Pancreas (tissue), 10 donors: ENCODE results near the gene ATG9B. TPM values are rescaled to one million over a fixed set of nuclear protein-coding genes. Genes with fewer than 3 reads are reported as not detected.

Experiments used
- ATAC-seq, 4 donors: fragments of 200-7000 bp; cut with Tn5 transposase; one replicate each; pipeline versions ENCODE4 v1.8.0 to v1.9.1; 2020; ENCODE audit warnings: mild to moderate bottlenecking in 4 of 4, moderate library complexity in 4 of 4
- DNase-seq, 6 donors: peaks; one replicate each; pipeline ENCODE4 v3.0.0-alpha.2; 2020
- FAIRE-seq: peaks from 2 replicates; lab custom pipeline; 2012; peaks lifted over from hg19 to GRCh38; lab: Jason Lieb, UNC
- H3K27ac ChIP-seq, 4 donors: fragments of 200-600 bp; sonication (generic); 1 replicate in 3 of 4; 2 replicates in 1 of 4; pipeline versions ENCODE4 v1.5.0 to v1.8.0; 2020
- H3K27me3 ChIP-seq, 4 donors: fragments of 200-600 bp; one replicate each; pipeline ENCODE4 v1.8.0; 2021
- H3K36me3 ChIP-seq, 3 donors: fragments of 200-600 bp; sonication (generic) in 1 of 3; one replicate each; pipeline versions ENCODE4 v1.5.0 to v1.8.0; 2020 to 2021
- H3K4me1 ChIP-seq, 3 donors: fragments of 200-600 bp; one replicate each; pipeline ENCODE4 v1.8.0; 2021
- H3K4me3 ChIP-seq, 4 donors: fragments of 200-600 bp; sonication (generic) in 2 of 4; one replicate each; pipeline versions ENCODE4 v1.5.0 to v1.8.0; 2020 to 2021
- H3K9me3 ChIP-seq, 4 donors: fragments of 200-600 bp; one replicate each; pipeline ENCODE4 v1.8.0; 2021
- WGBS, 2 donors: extraction: QIAGEN DNeasy Blood & Tissue Kit; methylation state at CpG; one replicate each; pipeline ENCODE4 v1.1.7; 2013; 5-methylcytosine and 5-hydroxymethylcytosine counted together
- intact Hi-C, 3 donors: fragments of 100-400 bp; cut with DNase I; formaldehyde crosslinking; loops; one replicate each; pipeline versions ENCODE4 v1.11.1 to v1.14.2; 2022
- polyA plus RNA-seq, 2 donors: library from polyadenylated mRNA; stranded (reverse); fragments of 200-250 nt; gene quantifications; one replicate each; pipeline ENCODE4 v1.2.3, GENCODE V29; 2013
- total RNA-seq, 6 donors: library from RNA; stranded (reverse); fragmentation: NEBNext Ultra II Directional in 4 of 6; extraction: Animal tissue kit (Norgen Biotek cat#: 25700) in 4 of 6; gene quantifications; one replicate each; pipeline versions ENCODE4 v1.2.1 to v1.2.4, GENCODE V29; 2021 to 2023
- TF ChIP-seq, protein P1 (sequence below), 4 donors: fragments of 200-600 bp; sonication (generic) in 3 of 4; IDR thresholded peaks; one replicate each; pipeline versions ENCODE4 v1.5.0 to v1.8.0; 2021; ENCODE audit warnings: antibody characterized with exemption in 4 of 4
- donor health status: healthy with polysubstance abuse.
- donor health status: DM: no; HTN: no; CAD: no; lungs with moderate emphysema.
- donor health status: DM: no; HTN: no; CAD: no.
- donor health status: control.
- donor health status: control.
- donor health status: Bipolar disorder and iron deficiency.
- donor health status: DM: yes; HTN: yes; CAD: no.
- donor health status: DM: no; HTN: no; CAD: no.
- donor health status: DM: no; HTN: no; CAD: no.
- donor health status: DM: yes; HTN: yes; CAD: no.

ATG9B gene
- total and polyA plus RNA-seq, 8 donors = 0.06 to 1.5 (median 0.28) TPM; not detected in 1

- Histone ChIP-seq H3K9me3 (no peaks in the 10 kb centered on the region), H3K27me3 (no peaks in the 10 kb centered on the region), H3K27ac (no peak overlapping the region), H3K4me1 (no peaks in the 10 kb centered on the region), H3K36me3 (no peaks in the 10 kb centered on the region), H3K4me3 (no peak overlapping the region)
- intact Hi-C loops = no loop called here
- TF ChIP-seq, protein P1, sequence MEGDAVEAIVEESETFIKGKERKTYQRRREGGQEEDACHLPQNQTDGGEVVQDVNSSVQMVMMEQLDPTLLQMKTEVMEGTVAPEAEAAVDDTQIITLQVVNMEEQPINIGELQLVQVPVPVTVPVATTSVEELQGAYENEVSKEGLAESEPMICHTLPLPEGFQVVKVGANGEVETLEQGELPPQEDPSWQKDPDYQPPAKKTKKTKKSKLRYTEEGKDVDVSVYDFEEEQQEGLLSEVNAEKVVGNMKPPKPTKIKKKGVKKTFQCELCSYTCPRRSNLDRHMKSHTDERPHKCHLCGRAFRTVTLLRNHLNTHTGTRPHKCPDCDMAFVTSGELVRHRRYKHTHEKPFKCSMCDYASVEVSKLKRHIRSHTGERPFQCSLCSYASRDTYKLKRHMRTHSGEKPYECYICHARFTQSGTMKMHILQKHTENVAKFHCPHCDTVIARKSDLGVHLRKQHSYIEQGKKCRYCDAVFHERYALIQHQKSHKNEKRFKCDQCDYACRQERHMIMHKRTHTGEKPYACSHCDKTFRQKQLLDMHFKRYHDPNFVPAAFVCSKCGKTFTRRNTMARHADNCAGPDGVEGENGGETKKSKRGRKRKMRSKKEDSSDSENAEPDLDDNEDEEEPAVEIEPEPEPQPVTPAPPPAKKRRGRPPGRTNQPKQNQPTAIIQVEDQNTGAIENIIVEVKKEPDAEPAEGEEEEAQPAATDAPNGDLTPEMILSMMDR (IDR thresholded peaks at IDR 0.05) = no peak
- DNase-seq (peak in 1 of 6 donors; percentile 39), FAIRE-seq (no peak), ATAC-seq (no peak)
- WGBS, 2 donors = 60 to 62% methylated on average over 16 of the region's 16 CpGs
These were observed 55.4 kb downstream of the ATG9B start for GRCh38 chr7:150968734-150969372.

- Histone ChIP-seq H3K4me1 (no peaks in the 10 kb centered on the region), H3K4me3 (no peak overlapping the region), H3K27me3 (no peaks in the 10 kb centered on the region), H3K9me3 (no peaks in the 10 kb centered on the region), H3K27ac (no peak overlapping the region), H3K36me3 (no peaks in the 10 kb centered on the region)
- DNase-seq (no peak), FAIRE-seq (no peak), ATAC-seq (no peak)
- intact Hi-C loops = no loop called here
- WGBS, 2 donors = 75 to 83% methylated on average over 15 of the region's 15 CpGs
- TF ChIP-seq, protein P1 (IDR thresholded peaks at IDR 0.05) = no peak
These were observed 56.1 kb downstream of the ATG9B start for GRCh38 chr7:150968056-150968733.

GRCh38 chr7:150967349-150967748 is 56.9 kb downstream of the ATG9B start:
- ATAC-seq (no peak), FAIRE-seq (no peak), DNase-seq (no peak)
- intact Hi-C loops = no loop called here
- no peaks in the 10 kb centered on the region for H3K4me1 ChIP-seq
- no peaks in the 10 kb centered on the region for H3K9me3 ChIP-seq
- no peak overlapping the region for H3K4me3 ChIP-seq
- 46 to 57% methylated on average over 6 of the region's 6 CpGs for WGBS, 2 donors
- TF ChIP-seq, protein P1 (IDR thresholded peaks at IDR 0.05) = no peak
- H3K36me3 ChIP-seq = no peaks in the 10 kb centered on the region
- no peaks in the 10 kb centered on the region for H3K27me3 ChIP-seq
- no peak overlapping the region for H3K27ac ChIP-seq

DNA sequence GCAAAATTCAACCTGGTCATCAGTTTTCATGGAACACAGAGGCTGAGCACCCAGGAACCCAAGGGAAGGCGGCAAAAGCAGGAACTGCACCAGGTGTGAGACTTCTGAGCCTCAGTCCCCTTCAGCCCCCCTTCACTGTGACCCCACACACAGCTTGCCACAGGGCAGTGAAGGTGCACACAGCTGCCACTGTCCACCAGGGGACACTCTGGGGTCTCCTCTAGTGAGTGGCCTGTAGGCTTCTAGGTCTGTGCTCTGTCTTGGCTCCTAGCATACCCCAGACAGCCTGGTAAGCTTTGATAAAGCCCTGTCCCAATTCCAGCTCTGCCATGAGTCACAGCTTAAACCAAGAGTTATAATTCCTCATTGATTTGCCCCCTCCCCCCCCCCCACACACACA is 58.3 kb downstream of the ATG9B start:
- Histone ChIP-seq H3K4me3 (no peak overlapping the region), H3K36me3 (no peaks in the 10 kb centered on the region), H3K27me3 (no peaks in the 10 kb centered on the region), H3K27ac (no peak overlapping the region), H3K4me1 (no peaks in the 10 kb centered on the region), H3K9me3 (no peaks in the 10 kb centered on the region)
- intact Hi-C loops = no loop called here
- DNase-seq = peak in 1 of 6 donors; percentile 31
- ATAC-seq = no peak
- no peak for FAIRE-seq
- TF ChIP-seq, protein P1 (IDR thresholded peaks at IDR 0.05) = no peak
- 86 to 93% methylated on average over 1 of the region's 1 CpG for WGBS, 2 donors
